ENCODE results near the gene ADAM11. TPM values are rescaled to one million over a fixed set of nuclear protein-coding genes. Genes with fewer than 3 reads are reported as not detected.
A peak's percentile ranks its signal among the peaks of the same experiment; 100 is the strongest.

The ADAM11 gene
- total and polyA plus RNA-seq, 7 experiments from 2014 or later, result 0.08 to 1.5 (median 0.63) TPM; not detected in 1

GRCh38 chr17:44769230-44769629 is 10.4 kb downstream of the ADAM11 start:
- Histone ChIP-seq H3K4me1 (ENCODE audit: control insufficient read depth in 2 of 2, insufficient read depth in 2 of 2, low read length in 2 of 2) (no peaks in the 10 kb centered on the region), H3K9me3 (ENCODE audit: control insufficient read depth in 2 of 3, low read length in 3 of 3) (no peaks in the 10 kb centered on the region), H3K4me3 (ENCODE audit: low read length) (no peak overlapping the region), H3K27ac (ENCODE audit: low read depth, low read length) (no peak overlapping the region), H3K36me3 (ENCODE audit: control insufficient read depth in 2 of 3, insufficient read depth in 3 of 3, low read length in 3 of 3) (no peaks in the 10 kb centered on the region), H3K27me3 (ENCODE audit: control insufficient read depth in 2 of 2, insufficient read depth in 2 of 2, low read length in 2 of 2) (no peaks in the 10 kb centered on the region)
- ChIA-PET CTCF (interaction anchor here (1.3 kb wide), 1 partner anchor 10 kb away, joined by 4 read pairs; no protein-coding TSS in a partner anchor), POLR2A (no interaction called here)
- no peaks in the 10 kb centered on the region for H3K9me3 Mint-ChIP-seq
- no peak overlapping the region for H3K27ac Mint-ChIP-seq
- ATAC-seq (no peak), DNase-seq (no peak)
- intact Hi-C loops (cut with micrococcal nuclease), result no loop called here
- no peaks in the 10 kb centered on the region for H3K36me3 Mint-ChIP-seq
- H3K27me3 Mint-ChIP-seq, result peaks cover 0 to 16% (median 11%) of the 10 kb centered on the region in 5 donors
- no peak overlapping the region for H3K4me3 Mint-ChIP-seq
- H3K4me1 Mint-ChIP-seq, result peaks cover 0 to 9% (median 0%) of the 10 kb centered on the region in 7 donors

- Histone ChIP-seq H3K9me3 (ENCODE audit: control insufficient read depth in 2 of 3, low read length in 3 of 3) (no peaks in the 10 kb centered on the region), H3K36me3 (ENCODE audit: control insufficient read depth in 2 of 3, insufficient read depth in 3 of 3, low read length in 3 of 3) (no peaks in the 10 kb centered on the region), H3K4me1 (ENCODE audit: control insufficient read depth in 2 of 2, insufficient read depth in 2 of 2, low read length in 2 of 2) (no peaks in the 10 kb centered on the region), H3K27me3 (ENCODE audit: control insufficient read depth in 2 of 2, insufficient read depth in 2 of 2, low read length in 2 of 2) (no peaks in the 10 kb centered on the region), H3K27ac (ENCODE audit: low read depth, low read length) (no peak overlapping the region), H3K4me3 (ENCODE audit: low read length) (no peak overlapping the region)
- peaks cover 0 to 9% (median 0%) of the 10 kb centered on the region in 7 donors for H3K4me1 Mint-ChIP-seq
- no peak for DNase-seq
- no peak for ATAC-seq
- no peak overlapping the region for H3K4me3 Mint-ChIP-seq
- no peaks in the 10 kb centered on the region for H3K36me3 Mint-ChIP-seq
- ChIA-PET CTCF (interaction anchor here (0.6 to 1.3 kb wide), 2 partner anchors 10 to 32 kb away, joined by 3 to 4 read pairs; no protein-coding TSS in a partner anchor), POLR2A (no interaction called here)
- intact Hi-C loops (cut with micrococcal nuclease), result loop anchor here in 1 of 2 donors (10.0 kb wide), 1 partner anchor 545 kb away; the partner anchor contains the start of gene MAP3K14
- H3K27ac Mint-ChIP-seq, result no peak overlapping the region
- peaks cover 0 to 15% (median 11%) of the 10 kb centered on the region in 5 donors for H3K27me3 Mint-ChIP-seq
- H3K9me3 Mint-ChIP-seq, result no peaks in the 10 kb centered on the region
Measured at GRCh38 chr17:44769647-44770084, 10.9 kb downstream of the ADAM11 start.

DNA sequence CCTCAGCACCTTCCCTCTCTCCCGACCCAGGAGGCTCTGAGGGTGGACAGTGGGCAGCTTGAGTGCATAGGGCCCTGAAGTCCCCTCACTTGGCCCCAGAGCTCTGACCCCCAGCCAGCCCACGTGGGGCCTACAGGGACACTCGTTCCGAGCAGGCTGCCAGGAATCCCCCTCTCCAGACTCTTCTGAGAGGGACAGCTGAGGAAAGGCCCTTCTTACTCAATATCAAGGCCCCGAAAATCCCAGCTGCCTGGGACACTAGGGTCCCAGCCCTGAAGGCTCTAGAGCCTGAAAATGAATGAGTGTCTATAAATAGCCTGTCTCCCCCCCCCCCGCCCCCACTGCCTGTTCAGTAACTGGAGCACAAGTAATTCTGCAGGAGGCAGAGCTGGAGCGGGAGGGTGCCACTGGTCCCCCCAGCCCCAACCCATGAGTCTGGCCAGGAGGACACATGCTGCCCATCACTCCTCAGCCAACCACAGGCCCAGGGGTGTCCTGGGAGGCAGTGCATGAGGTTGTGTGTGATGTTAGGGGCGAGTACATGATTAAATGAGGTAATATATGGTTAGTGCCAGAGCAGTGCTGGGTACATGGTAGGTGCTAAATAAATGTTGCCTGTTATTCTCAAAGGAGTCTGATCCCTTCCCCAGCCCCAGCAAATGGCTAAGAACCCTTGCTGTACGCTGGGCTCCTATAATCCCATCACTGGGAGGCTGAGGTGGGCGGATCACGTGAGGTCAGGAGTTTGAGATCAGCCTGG is 11.6 kb downstream of the ADAM11 start:
- no peak overlapping the region for H3K27ac ChIP-seq (ENCODE audit: low read depth, low read length)
- no peaks in the 10 kb centered on the region for H3K4me1 ChIP-seq (ENCODE audit: control insufficient read depth in 2 of 2, insufficient read depth in 2 of 2, low read length in 2 of 2)
- H3K4me3 Mint-ChIP-seq, result no peak overlapping the region
- no peaks in the 10 kb centered on the region for H3K9me3 Mint-ChIP-seq
- ChIA-PET POLR2A (no interaction called here), CTCF (interaction anchor here (0.6 to 1.3 kb wide), 2 partner anchors 9 to 32 kb away, joined by 3 to 4 read pairs; no protein-coding TSS in a partner anchor)
- intact Hi-C loops (cut with micrococcal nuclease), result loop anchor here in 1 of 2 donors (10.0 kb wide), 1 partner anchor 544 kb away; the partner anchor contains the start of gene MAP3K14
- H3K27me3 Mint-ChIP-seq, result peaks cover 0 to 15% (median 11%) of the 10 kb centered on the region in 5 donors
- H3K4me3 ChIP-seq (ENCODE audit: low read length), result no peak overlapping the region
- H3K27me3 ChIP-seq (ENCODE audit: control insufficient read depth in 2 of 2, insufficient read depth in 2 of 2, low read length in 2 of 2), result no peaks in the 10 kb centered on the region
- H3K27ac Mint-ChIP-seq, result peak overlapping the region in 1 of 9 donors; percentile 30
- no peak for ATAC-seq
- peaks cover 0 to 11% (median 0%) of the 10 kb centered on the region in 7 donors for H3K4me1 Mint-ChIP-seq
- H3K36me3 Mint-ChIP-seq, result no peaks in the 10 kb centered on the region
- H3K9me3 ChIP-seq (ENCODE audit: control insufficient read depth in 2 of 3, low read length in 3 of 3), result no peaks in the 10 kb centered on the region
- DNase-seq, result no peak
- no peaks in the 10 kb centered on the region for H3K36me3 ChIP-seq (ENCODE audit: control insufficient read depth in 2 of 3, insufficient read depth in 3 of 3, low read length in 3 of 3)

GRCh38 chr17:44772308-44773045 is 13.7 kb downstream of the ADAM11 start:
- Mint-ChIP-seq H3K4me3 (peak overlapping the region in 1 of 10 donors; percentile 64), H3K4me1 (peaks cover 0 to 18% (median 4%) of the 10 kb centered on the region in 7 donors), H3K27me3 (peaks cover 0 to 11% (median 7%) of the 10 kb centered on the region in 5 donors), H3K27ac (no peak overlapping the region), H3K9me3 (no peaks in the 10 kb centered on the region), H3K36me3 (no peaks in the 10 kb centered on the region)
- Histone ChIP-seq H3K36me3 (ENCODE audit: control insufficient read depth in 2 of 3, insufficient read depth in 3 of 3, low read length in 3 of 3) (no peaks in the 10 kb centered on the region), H3K4me1 (ENCODE audit: control insufficient read depth in 2 of 2, insufficient read depth in 2 of 2, low read length in 2 of 2) (peaks cover 0 to 5% of the 10 kb centered on the region in 2 donors), H3K27ac (ENCODE audit: low read depth, low read length) (no peak overlapping the region), H3K9me3 (ENCODE audit: control insufficient read depth in 2 of 3, low read length in 3 of 3) (no peaks in the 10 kb centered on the region), H3K27me3 (ENCODE audit: control insufficient read depth in 2 of 2, insufficient read depth in 2 of 2, low read length in 2 of 2) (no peaks in the 10 kb centered on the region), H3K4me3 (ENCODE audit: low read length) (no peak overlapping the region)
- intact Hi-C loops (cut with micrococcal nuclease), result loop anchor here in 1 of 2 donors (10.0 kb wide), 1 partner anchor 542 kb away; the partner anchor contains the start of gene MAP3K14
- ChIA-PET POLR2A (no interaction called here), CTCF (interaction anchor here (13.5 kb wide), 1 partner anchor 94 kb away, joined by 146 read pairs; no protein-coding TSS in a partner anchor)
- DNase-seq (no peak), ATAC-seq (no peak)

GRCh38 chr17:44773140-44773539 is 14.4 kb downstream of the ADAM11 start:
- intact Hi-C loops (cut with micrococcal nuclease), result loop anchor here in 1 of 2 donors (10.0 kb wide), 1 partner anchor 542 kb away; the partner anchor contains the start of gene MAP3K14

More at GRCh38 chr17:44773140-44773539, 14.4 kb downstream of the ADAM11 start:
- no peak overlapping the region for H3K4me3 Mint-ChIP-seq
- no peaks in the 10 kb centered on the region for H3K9me3 Mint-ChIP-seq
- H3K27me3 ChIP-seq (ENCODE audit: control insufficient read depth in 2 of 2, insufficient read depth in 2 of 2, low read length in 2 of 2), result no peaks in the 10 kb centered on the region
- H3K9me3 ChIP-seq (ENCODE audit: control insufficient read depth in 2 of 3, low read length in 3 of 3), result no peaks in the 10 kb centered on the region
- ChIA-PET POLR2A (no interaction called here), CTCF (interaction anchor here (13.5 kb wide), 1 partner anchor 93 kb away, joined by 146 read pairs; no protein-coding TSS in a partner anchor)
- DNase-seq, result no peak
- no peak overlapping the region for H3K27ac Mint-ChIP-seq
- no peak overlapping the region for H3K4me3 ChIP-seq (ENCODE audit: low read length)
- H3K36me3 ChIP-seq (ENCODE audit: control insufficient read depth in 2 of 3, insufficient read depth in 3 of 3, low read length in 3 of 3), result no peaks in the 10 kb centered on the region
- no peak overlapping the region for H3K27ac ChIP-seq (ENCODE audit: low read depth, low read length)
- peaks cover 0 to 15% (median 4%) of the 10 kb centered on the region in 7 donors for H3K4me1 Mint-ChIP-seq
- H3K36me3 Mint-ChIP-seq, result no peaks in the 10 kb centered on the region
- peaks cover 0 to 5% of the 10 kb centered on the region in 2 donors for H3K4me1 ChIP-seq (ENCODE audit: control insufficient read depth in 2 of 2, insufficient read depth in 2 of 2, low read length in 2 of 2)
- H3K27me3 Mint-ChIP-seq, result peaks cover 0 to 9% (median 7%) of the 10 kb centered on the region in 5 donors
- ATAC-seq, result no peak

Measured in naive thymus-derived CD4-positive, alpha-beta T cell (primary cell).